Inferior parietal cortex (tissue), 1 donor: ENCODE results near the gene DYSF.
"Not testable (repeated sequence)": the region's sequence is repeated elsewhere in the genome, so short reads cannot be mapped to it uniquely, and the experiment has no call there.

Experiments
- DNase-seq: peaks from one replicate; pipeline ENCODE4 v3.0.0-alpha.2; 2016; ENCODE audit errors: extremely low spot score

The DYSF gene

DNA sequence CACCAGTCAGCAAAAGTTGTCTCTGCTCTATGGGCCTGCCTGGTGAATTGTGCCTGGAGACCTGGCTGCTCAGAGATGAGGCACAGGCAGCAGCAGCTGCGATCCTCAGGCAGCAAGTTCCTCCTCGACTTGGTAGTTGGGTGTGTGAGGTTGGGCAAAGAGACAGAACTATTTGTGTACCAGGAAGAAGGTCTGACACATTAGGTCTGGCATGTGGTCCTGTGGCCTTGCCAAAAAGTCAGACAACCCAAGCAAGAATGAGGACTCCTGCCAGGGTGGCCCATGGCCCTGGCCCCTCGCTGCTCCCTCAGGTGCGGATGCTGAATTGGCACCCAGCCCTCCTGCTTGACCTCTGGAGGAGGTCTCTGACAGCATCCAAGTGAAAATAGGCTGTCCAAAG, 192.7 kb downstream of the DYSF start:
- DNase-seq, result no peak

GRCh38 chr2:71647356-71647755, 194.0 kb downstream of the DYSF start:
- DNase-seq, result no peak

- DNase-seq, result no peak
These were observed 202.1 kb downstream of the DYSF start for GRCh38 chr2:71655498-71655897.

DNA sequence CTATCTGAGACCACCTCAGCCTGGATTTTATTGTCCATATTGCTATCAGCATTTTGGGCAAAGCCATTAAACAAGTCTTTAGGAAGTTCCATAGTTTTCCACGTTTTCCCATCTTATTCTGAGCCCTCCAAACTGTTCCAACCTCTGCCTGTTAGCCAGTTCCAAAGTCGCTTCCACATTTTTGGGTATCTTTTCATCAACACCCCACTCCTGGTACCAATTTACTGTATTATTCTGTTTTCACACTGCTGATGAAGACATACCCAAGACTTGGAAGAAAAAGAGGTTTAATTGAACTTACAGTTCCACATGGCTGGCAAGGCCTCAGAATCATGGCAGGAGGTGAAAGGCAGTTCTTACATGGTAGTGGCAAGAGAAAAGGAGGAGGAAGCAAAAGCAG, 204.9 kb downstream of the DYSF start:
- not testable (repeated sequence) for DNase-seq

- DNase-seq, result no peak
These were observed 205.4 kb downstream of the DYSF start for GRCh38 chr2:71658771-71659170.

GRCh38 chr2:71659868-71660518, 206.6 kb downstream of the DYSF start:
- no peak for DNase-seq

DNA sequence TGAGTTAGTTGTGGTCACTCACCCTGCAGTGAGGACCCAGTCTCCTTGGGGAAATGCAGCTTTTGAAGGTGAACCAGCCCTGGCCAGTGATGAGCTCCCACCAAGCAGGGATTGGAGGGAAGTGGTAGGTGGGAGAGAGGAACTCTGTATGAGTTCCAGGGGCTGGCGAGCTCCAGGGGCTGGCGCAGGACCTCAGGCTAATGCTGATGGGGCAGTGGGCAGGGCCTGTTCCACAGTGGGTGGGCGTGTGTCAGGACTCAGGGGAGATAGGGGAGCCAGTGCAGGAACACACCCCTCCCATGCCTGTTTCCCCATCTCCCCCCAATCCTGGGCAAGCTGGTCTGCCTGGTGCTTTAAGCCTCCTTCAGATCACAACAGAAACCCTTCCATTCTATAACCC, 208.4 kb downstream of the DYSF start:
- no peak for DNase-seq

GRCh38 chr2:71662665-71663394, 209.5 kb downstream of the DYSF start:
- DNase-seq, result no peak

- no peak for DNase-seq
These were observed 210.8 kb downstream of the DYSF start for GRCh38 chr2:71664161-71664560.

GRCh38 chr2:71665168-71666093, 212.1 kb downstream of the DYSF start:
- no peak for DNase-seq

GRCh38 chr2:71666094-71666474, 212.7 kb downstream of the DYSF start:
- DNase-seq, result no peak

DNA sequence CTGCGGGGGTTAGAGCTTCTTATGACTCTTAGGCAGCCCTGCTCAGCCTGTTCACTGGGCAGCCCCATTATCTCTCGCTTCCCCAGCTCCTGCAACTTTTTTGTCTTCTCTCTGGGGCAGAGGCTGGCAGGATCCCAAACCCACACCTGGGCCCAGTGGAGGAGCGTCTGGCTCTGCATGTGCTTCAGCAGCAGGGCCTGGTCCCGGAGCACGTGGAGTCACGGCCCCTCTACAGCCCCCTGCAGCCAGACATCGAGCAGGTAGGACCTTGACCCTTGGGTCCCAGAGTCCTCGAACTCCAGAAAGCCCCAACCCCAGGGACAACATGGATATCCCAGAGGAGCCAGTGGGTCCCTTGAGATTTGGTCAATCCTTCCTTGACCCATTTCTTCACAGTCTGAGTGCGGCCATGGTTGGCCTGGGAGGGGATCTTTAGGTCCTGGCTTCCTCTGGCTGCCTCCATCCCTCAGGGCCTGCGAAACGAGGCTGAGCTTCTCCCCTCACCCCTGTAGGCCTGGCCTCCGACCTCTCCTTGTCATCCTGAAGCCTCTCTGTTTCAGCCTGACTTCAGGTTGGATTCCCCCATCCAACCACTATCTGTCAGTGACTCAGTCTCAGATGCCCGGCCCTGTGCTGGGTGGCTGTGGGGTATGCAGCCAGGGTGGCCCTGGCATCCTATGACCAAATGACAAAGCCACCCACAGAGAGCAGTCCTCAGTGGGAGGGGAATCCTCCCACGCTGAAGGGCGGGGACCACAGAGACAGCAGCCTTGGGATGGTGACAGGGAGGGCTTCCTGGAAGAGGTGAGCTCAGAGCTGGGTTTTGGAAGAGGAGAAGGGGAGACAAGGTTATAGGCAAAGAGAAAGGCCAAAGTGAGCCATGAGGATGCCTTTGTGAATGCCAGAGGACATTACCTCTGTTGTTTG, 214.2 kb downstream of the DYSF start:
- no peak for DNase-seq

DNA sequence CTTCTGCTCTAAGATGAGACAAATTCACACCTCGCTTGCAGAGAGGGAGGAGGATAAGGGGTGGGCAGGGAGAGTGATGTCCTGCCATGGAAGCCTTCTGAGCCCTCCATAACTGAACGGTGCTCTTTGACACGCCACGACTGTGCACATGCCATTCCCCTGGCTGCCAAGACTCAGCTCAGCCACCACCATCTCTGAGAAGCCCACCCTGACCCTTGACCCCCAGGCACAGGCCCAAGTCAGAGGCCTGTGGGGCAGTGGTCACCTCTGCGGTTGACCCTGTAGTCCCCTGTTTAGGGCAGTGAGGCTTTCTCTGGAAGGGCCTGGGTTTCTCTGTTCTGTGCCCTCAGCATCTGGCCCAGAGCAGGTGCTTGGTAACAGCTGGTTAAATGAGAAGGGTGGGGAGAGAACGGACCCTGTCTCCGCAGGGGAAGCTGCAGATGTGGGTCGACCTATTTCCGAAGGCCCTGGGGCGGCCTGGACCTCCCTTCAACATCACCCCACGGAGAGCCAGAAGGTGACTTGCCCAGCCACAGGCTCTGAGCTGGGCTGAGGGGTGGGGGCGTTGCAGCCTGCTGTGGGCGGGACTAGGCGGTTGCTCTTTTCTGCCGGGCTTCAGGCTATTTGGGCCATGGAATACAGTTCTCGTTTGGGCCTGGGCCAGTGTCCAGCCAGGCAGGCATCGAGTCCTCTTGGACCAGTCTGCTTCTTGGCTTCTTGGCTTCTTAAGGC, 215.1 kb downstream of the DYSF start:
- DNase-seq, result no peak

DNA sequence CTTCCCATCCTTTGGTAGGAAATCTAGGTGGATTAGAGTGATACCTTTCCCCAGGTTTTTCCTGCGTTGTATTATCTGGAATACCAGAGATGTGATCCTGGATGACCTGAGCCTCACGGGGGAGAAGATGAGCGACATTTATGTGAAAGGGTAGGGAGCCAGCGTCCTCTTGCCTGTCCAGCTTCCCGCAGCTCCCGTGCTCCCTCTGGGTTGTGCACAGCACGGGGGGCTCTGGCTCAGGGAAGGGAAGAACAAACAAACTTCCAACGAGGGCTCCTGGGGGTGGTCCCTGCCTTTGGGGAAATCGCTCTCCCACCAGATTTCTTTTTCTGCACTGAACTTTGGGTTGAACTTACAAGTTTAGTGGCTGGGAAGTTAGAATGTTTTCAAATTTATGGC, 215.7 kb downstream of the DYSF start:
- no peak for DNase-seq

- no peak for DNase-seq
These were observed 216.5 kb downstream of the DYSF start for GRCh38 chr2:71669628-71670429.

- DNase-seq, result no peak
These were observed 217.1 kb downstream of the DYSF start for GRCh38 chr2:71670430-71670795.

DNA sequence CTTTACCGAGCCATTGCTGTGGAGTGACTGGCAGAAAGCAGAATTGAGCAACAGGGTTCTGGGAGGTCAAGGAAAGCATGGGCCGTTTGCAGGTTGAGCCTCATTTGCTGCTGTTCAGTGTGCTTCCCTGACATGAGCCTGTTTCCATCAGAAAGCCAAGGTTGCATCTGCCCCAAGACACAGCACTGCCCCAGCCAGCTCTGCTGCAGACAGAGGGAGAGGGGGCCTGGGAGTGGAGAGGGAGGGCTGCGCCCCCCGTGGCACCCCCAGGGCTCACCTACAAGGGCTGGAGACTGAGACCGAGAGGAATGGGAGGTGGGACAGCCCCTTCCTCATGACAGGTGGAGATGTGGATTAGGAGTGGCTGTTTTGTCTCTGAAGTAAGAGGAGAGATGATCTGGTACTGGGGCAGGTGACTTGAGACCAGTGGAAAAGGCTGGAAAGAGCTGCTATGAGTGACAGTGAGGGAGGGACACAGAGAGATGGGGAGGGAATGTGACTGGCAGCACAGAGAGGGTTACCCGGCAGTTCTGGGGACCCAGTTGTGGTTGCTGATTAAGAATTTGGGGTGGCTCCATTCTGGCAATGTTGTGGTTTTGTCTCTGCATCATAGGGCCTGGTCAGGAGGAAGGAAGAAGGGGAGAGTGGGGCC, 218.0 kb downstream of the DYSF start:
- DNase-seq, result no peak

- no peak for DNase-seq
These were observed 218.8 kb downstream of the DYSF start for GRCh38 chr2:71671895-71672825.
